Hepatocyte (in vitro differentiated cells): ENCODE data around the gene AHCYL2. TPM values are rescaled to one million over a fixed set of nuclear protein-coding genes. Genes with fewer than 3 reads are reported as not detected.
"Not testable (repeated sequence)": the region's sequence is repeated elsewhere in the genome, so short reads cannot be mapped to it uniquely, and the experiment has no call there.

Experiments
- DNase-seq: peaks from one replicate; pipeline ENCODE4 v3.0.0-alpha.2; 2016; ENCODE audit warnings: low spot score
- H2AFZ ChIP-seq: fragments of 200-600 bp; sonication (generic); 2 replicates; pipeline ENCODE4 v1.6.0; 2016; ENCODE audit warnings: antibody characterized with exemption, mild to moderate bottlenecking
- H3K27ac ChIP-seq: fragments of 200-600 bp; sonication (generic); 2 replicates; pipeline ENCODE4 v1.5.1; 2016; ENCODE audit warnings: mild to moderate bottlenecking
- H3K27me3 ChIP-seq: fragments of 200-600 bp; sonication (generic); 2 replicates; pipeline ENCODE4 v1.6.1; 2016
- H3K36me3 ChIP-seq: fragments of 200-600 bp; sonication (generic); replicated peaks from 2 replicates; pipeline ENCODE4 v1.5.1; 2016; ENCODE audit warnings: low read depth; ENCODE audit not compliant: insufficient read depth
- H3K4me1 ChIP-seq: fragments of 200-600 bp; sonication (generic); 2 replicates; pipeline ENCODE4 v1.5.1; 2016; ENCODE audit warnings: mild to moderate bottlenecking, moderate library complexity; ENCODE audit not compliant: insufficient read depth
- H3K4me2 ChIP-seq: fragments of 200-600 bp; sonication (generic); 2 replicates; pipeline ENCODE4 v1.6.0; 2016
- H3K4me3 ChIP-seq: fragments of 200-600 bp; sonication (generic); 2 replicates; pipeline ENCODE4 v1.5.1; 2016; ENCODE audit warnings: mild to moderate bottlenecking
- H3K79me2 ChIP-seq: fragments of 200-600 bp; sonication (generic); 2 replicates; pipeline ENCODE4 v1.6.0; 2017; ENCODE audit warnings: mild to moderate bottlenecking
- H3K9me2 ChIP-seq: fragments of 200-600 bp; sonication (generic); replicated peaks from 2 replicates; pipeline ENCODE4 v1.6.0; 2017; ENCODE audit warnings: mild to moderate bottlenecking; ENCODE audit not compliant: insufficient read depth
- H3K9me3 ChIP-seq: fragments of 200-600 bp; sonication (generic); 2 replicates; pipeline ENCODE4 v1.5.1; 2016; ENCODE audit warnings: low read depth, mild to moderate bottlenecking
- H4K20me1 ChIP-seq: fragments of 200-600 bp; sonication (generic); 2 replicates; pipeline ENCODE4 v1.6.0; 2016; ENCODE audit warnings: mild to moderate bottlenecking; ENCODE audit not compliant: insufficient read depth, poor library complexity, severe bottlenecking
- CTCF ChIP-seq: fragments of 200-600 bp; sonication (generic); IDR thresholded peaks from 2 replicates; pipeline ENCODE4 v1.5.1; 2016; ENCODE audit warnings: antibody characterized with exemption, mild to moderate bottlenecking; ENCODE audit not compliant: poor library complexity
- EZH2 ChIP-seq: fragments of 200-600 bp; sonication (generic); IDR thresholded peaks from 2 replicates; pipeline ENCODE4 v1.6.1; 2016; ENCODE audit warnings: antibody characterized with exemption, mild to moderate bottlenecking, borderline replicate concordance
- EZH2phosphoT487 ChIP-seq: fragments of 200-600 bp; sonication (generic); IDR thresholded peaks from one replicate; pipeline ENCODE4 v1.6.1; 2018; ENCODE audit warnings: antibody characterized with exemption, mild to moderate bottlenecking, low read depth, moderate library complexity; ENCODE audit not compliant: unreplicated experiment, severe bottlenecking
- WGBS: methylation state at CpG from one replicate; pipeline ENCODE4 v1.1.6; 2016; ENCODE audit warnings: low lambda C conversion rate; ENCODE audit errors: missing lambda C conversion rate; 5-methylcytosine and 5-hydroxymethylcytosine counted together
- polyA plus RNA-seq: library from polyadenylated mRNA; unstranded; fragments of >200 nt; fragmentation: Nextera tagmentation; extraction: Ambion mirVana; gene quantifications from 2 replicates; pipeline ENCODE4 v1.2.1, GENCODE V29; 2016
- total RNA-seq: library from RNA; depleted of rRNA; stranded (reverse); fragments of >200 nt; gene quantifications from 2 replicates; pipeline ENCODE4 v1.2.3, GENCODE V29; 2014

AHCYL2 gene
- total and polyA plus RNA-seq, 2 experiments from 2014 or later, result 13.7 to 20.0 TPM

GRCh38 chr7:129247087-129247486 lies 22.3 kb downstream of the AHCYL2 start:
- peaks cover 53% of the 10 kb centered on the region for H3K79me2 ChIP-seq
- no peak overlapping the region for H3K27ac ChIP-seq
- peaks cover 8% of the 10 kb centered on the region for H4K20me1 ChIP-seq
- H3K4me3 ChIP-seq, result no peak overlapping the region
- H3K9me2 ChIP-seq, result no peaks in the 10 kb centered on the region
- H3K4me2 ChIP-seq, result no peak overlapping the region
- no peak overlapping the region for H2AFZ ChIP-seq
- no peaks in the 10 kb centered on the region for H3K4me1 ChIP-seq
- TF ChIP-seq CTCF, result no peak
- no peak for TF ChIP-seq EZH2
- no peak for TF ChIP-seq EZH2phosphoT487
- no peaks in the 10 kb centered on the region for H3K36me3 ChIP-seq
- DNase-seq, result no peak
- no peaks in the 10 kb centered on the region for H3K27me3 ChIP-seq
- WGBS, result 97% methylated on average over 2 of the region's 2 CpGs
- H3K9me3 ChIP-seq, result no peaks in the 10 kb centered on the region

GRCh38 chr7:129252128-129252527 lies 27.3 kb downstream of the AHCYL2 start:
- H3K9me3 ChIP-seq, result no peaks in the 10 kb centered on the region
- H2AFZ ChIP-seq, result no peak overlapping the region
- peaks cover 41% of the 10 kb centered on the region for H3K79me2 ChIP-seq
- no peaks in the 10 kb centered on the region for H3K36me3 ChIP-seq
- no peak overlapping the region for H3K27ac ChIP-seq
- no peak for TF ChIP-seq EZH2phosphoT487
- no peak for TF ChIP-seq EZH2
- TF ChIP-seq CTCF, result no peak
- peaks cover 12% of the 10 kb centered on the region for H4K20me1 ChIP-seq
- H3K27me3 ChIP-seq, result no peaks in the 10 kb centered on the region
- no peaks in the 10 kb centered on the region for H3K4me1 ChIP-seq
- 61% methylated on average over 2 of the region's 2 CpGs for whole genome bisulfite sequencing
- no peak overlapping the region for H3K4me3 ChIP-seq
- H3K4me2 ChIP-seq, result no peak overlapping the region
- no peaks in the 10 kb centered on the region for H3K9me2 ChIP-seq
- no peak for DNase-seq

GRCh38 chr7:129252603-129253002 lies 27.8 kb downstream of the AHCYL2 start:
- not testable (repeated sequence) for H3K4me3 ChIP-seq, H3K4me2 ChIP-seq, H3K27me3 ChIP-seq, DNase-seq, H3K9me3 ChIP-seq, H3K9me2 ChIP-seq, H3K36me3 ChIP-seq, H3K4me1 ChIP-seq, H2AFZ ChIP-seq, H3K27ac ChIP-seq
- Histone ChIP-seq H4K20me1 (peaks cover 12% of the 10 kb centered on the region), H3K79me2 (peaks cover 36% of the 10 kb centered on the region)
- WGBS, result 93% methylated on average over 5 of the region's 5 CpGs

GRCh38 chr7:129255800-129256199 lies 31.0 kb downstream of the AHCYL2 start:
- H3K4me3 ChIP-seq, result no peak overlapping the region
- TF ChIP-seq EZH2, result no peak
- no peak for TF ChIP-seq CTCF
- TF ChIP-seq EZH2phosphoT487, result no peak

More at GRCh38 chr7:129255800-129256199, 31.0 kb downstream of the AHCYL2 start:
- no peak for DNase-seq
- Histone ChIP-seq H3K4me1 (no peaks in the 10 kb centered on the region), H3K79me2 (peaks cover 22% of the 10 kb centered on the region), H3K9me2 (no peaks in the 10 kb centered on the region), H3K9me3 (no peaks in the 10 kb centered on the region), H3K27ac (no peak overlapping the region), H3K36me3 (no peaks in the 10 kb centered on the region), H3K27me3 (no peaks in the 10 kb centered on the region), H2AFZ (no peak overlapping the region), H4K20me1 (peaks cover 12% of the 10 kb centered on the region), H3K4me2 (no peak overlapping the region)
- 96% methylated on average over 4 of the region's 4 CpGs for WGBS
